ENCODE results near the gene TP53I11.

DNA sequence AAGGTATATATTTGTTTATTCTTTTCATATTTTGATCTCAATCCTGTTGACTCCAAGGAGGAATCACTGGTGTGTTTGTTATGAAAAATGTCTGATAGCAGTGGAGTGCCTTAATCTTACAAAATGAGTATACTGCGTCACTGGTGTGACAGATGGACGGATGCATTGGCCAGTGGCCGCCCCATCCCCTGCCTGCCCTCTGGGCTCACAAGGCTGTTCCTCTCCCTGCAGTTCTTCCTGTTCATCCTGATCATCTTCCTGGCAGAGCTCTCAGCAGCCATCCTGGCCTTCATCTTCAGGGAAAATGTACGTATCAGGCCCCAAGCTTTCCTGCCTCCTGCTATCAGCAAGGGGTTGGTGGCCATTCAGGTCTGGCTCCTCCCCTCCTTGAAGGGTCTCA is 32.9 kb downstream of the TP53I11 start:
- no peak for TF ChIP-seq POLR2A (IDR thresholded peaks at IDR 0.05; ENCODE audit: low read length)
- no peak for TF ChIP-seq GATA1 (IDR thresholded peaks at IDR 0.05; ENCODE audit: low read depth, low read length)
